ENCODE data around the gene ENOX1. TPM values are rescaled to one million over a fixed set of nuclear protein-coding genes. Genes with fewer than 3 reads are reported as not detected.

ENOX1 gene
- total RNA-seq, 1 experiment from 2014 or later: 0.26 TPM

DNA sequence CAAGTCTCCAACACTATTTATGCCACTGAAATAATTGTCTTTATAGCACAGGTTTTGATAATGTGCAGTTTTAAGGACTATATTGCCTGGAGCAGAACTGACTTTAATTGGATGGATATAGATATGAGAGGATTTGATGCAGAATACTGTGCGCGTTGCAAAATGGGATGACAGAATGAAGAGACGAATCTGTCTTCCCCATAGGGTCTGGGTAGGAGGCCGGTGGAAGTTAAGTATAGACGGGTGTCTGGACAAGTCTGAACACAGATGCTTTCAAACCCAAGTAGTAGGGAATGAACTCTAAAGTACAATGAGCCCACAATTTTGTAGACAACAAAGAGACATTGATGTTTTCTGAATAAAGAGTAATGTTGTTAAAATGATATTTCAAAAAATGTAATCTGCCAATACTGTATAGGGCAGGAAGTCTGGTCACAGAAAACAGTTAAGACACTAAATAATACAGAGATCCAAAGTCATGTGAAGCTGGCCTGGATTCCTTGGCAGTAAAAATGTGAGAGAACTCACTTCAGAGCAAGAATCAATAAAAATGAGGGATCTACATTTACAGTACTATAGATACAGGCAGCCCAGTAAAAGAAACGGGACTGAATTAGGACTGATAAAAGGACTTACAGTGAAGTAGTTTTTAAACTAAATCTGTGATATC, 125.5 kb downstream of the ENOX1 start (continued):
- no peak for TF ChIP-seq ZNF281 (CRISPR knock-in tag; IDR thresholded peaks at IDR 0.05)
- TF ChIP-seq, protein P1, sequence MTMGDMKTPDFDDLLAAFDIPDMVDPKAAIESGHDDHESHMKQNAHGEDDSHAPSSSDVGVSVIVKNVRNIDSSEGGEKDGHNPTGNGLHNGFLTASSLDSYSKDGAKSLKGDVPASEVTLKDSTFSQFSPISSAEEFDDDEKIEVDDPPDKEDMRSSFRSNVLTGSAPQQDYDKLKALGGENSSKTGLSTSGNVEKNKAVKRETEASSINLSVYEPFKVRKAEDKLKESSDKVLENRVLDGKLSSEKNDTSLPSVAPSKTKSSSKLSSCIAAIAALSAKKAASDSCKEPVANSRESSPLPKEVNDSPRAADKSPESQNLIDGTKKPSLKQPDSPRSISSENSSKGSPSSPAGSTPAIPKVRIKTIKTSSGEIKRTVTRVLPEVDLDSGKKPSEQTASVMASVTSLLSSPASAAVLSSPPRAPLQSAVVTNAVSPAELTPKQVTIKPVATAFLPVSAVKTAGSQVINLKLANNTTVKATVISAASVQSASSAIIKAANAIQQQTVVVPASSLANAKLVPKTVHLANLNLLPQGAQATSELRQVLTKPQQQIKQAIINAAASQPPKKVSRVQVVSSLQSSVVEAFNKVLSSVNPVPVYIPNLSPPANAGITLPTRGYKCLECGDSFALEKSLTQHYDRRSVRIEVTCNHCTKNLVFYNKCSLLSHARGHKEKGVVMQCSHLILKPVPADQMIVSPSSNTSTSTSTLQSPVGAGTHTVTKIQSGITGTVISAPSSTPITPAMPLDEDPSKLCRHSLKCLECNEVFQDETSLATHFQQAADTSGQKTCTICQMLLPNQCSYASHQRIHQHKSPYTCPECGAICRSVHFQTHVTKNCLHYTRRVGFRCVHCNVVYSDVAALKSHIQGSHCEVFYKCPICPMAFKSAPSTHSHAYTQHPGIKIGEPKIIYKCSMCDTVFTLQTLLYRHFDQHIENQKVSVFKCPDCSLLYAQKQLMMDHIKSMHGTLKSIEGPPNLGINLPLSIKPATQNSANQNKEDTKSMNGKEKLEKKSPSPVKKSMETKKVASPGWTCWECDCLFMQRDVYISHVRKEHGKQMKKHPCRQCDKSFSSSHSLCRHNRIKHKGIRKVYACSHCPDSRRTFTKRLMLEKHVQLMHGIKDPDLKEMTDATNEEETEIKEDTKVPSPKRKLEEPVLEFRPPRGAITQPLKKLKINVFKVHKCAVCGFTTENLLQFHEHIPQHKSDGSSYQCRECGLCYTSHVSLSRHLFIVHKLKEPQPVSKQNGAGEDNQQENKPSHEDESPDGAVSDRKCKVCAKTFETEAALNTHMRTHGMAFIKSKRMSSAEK (CRISPR knock-in tag; IDR thresholded peaks at IDR 0.05; ENCODE audit: borderline replicate concordance): no peak
- TF ChIP-seq PRRX2 (CRISPR knock-in tag; IDR thresholded peaks at IDR 0.05): no peak
- no peak for TF ChIP-seq NFE2L1 (CRISPR knock-in tag; IDR thresholded peaks at IDR 0.05)
- TF ChIP-seq ATF1 (CRISPR knock-in tag; IDR thresholded peaks at IDR 0.05): no peak
- TF ChIP-seq HMGA2 (CRISPR knock-in tag; IDR thresholded peaks at IDR 0.05): no peak
- TF ChIP-seq ELF4 (CRISPR knock-in tag; IDR thresholded peaks at IDR 0.05; ENCODE audit: low read depth): no peak
- TF ChIP-seq RELA (CRISPR knock-in tag; IDR thresholded peaks at IDR 0.05; ENCODE audit: borderline replicate concordance): no peak
- TF ChIP-seq, protein P2, sequence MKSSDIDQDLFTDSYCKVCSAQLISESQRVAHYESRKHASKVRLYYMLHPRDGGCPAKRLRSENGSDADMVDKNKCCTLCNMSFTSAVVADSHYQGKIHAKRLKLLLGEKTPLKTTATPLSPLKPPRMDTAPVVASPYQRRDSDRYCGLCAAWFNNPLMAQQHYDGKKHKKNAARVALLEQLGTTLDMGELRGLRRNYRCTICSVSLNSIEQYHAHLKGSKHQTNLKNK (CRISPR knock-in tag; IDR thresholded peaks at IDR 0.05): no peak
- TF ChIP-seq JUN (CRISPR knock-in tag; IDR thresholded peaks at IDR 0.05): no peak
- TF ChIP-seq ZSCAN18 (CRISPR knock-in tag; IDR thresholded peaks at IDR 0.05): no peak

- no peaks in the 10 kb centered on the region for H3K27me3 Mint-ChIP-seq (ENCODE audit: low read depth)
- no peak overlapping the region for H3K27ac Mint-ChIP-seq
- CTCF ChIA-PET: no interaction called here
- TF ChIP-seq ATF6 (CRISPR knock-in tag; IDR thresholded peaks at IDR 0.05) (no peak), ATF1 (CRISPR knock-in tag; IDR thresholded peaks at IDR 0.05) (no peak), ESRRA (CRISPR knock-in tag; IDR thresholded peaks at IDR 0.05; ENCODE audit: borderline replicate concordance) (no peak), EMX1 (CRISPR knock-in tag; IDR thresholded peaks at IDR 0.05) (no peak), MLX (CRISPR knock-in tag; IDR thresholded peaks at IDR 0.05) (no peak), E2F5 (CRISPR knock-in tag; IDR thresholded peaks at IDR 0.05) (no peak), ZNF219 (CRISPR knock-in tag; IDR thresholded peaks at IDR 0.05; ENCODE audit: borderline replicate concordance) (no peak), MYBL2 (CRISPR knock-in tag; IDR thresholded peaks at IDR 0.05) (no peak), ZNF121 (CRISPR knock-in tag; IDR thresholded peaks at IDR 0.05) (no peak), TCF7 (CRISPR knock-in tag; IDR thresholded peaks at IDR 0.05; ENCODE audit: low read depth) (no peak), FOXK1 (CRISPR knock-in tag; IDR thresholded peaks at IDR 0.05) (no peak), GTF2I (CRISPR knock-in tag; conservative IDR thresholded peaks at IDR 0.05) (no peak), ZNF317 (CRISPR knock-in tag; IDR thresholded peaks at IDR 0.05; ENCODE audit: borderline replicate concordance, low read depth) (no peak)
- no peaks in the 10 kb centered on the region for H3K4me1 Mint-ChIP-seq
- no peaks in the 10 kb centered on the region for H3K9me3 Mint-ChIP-seq
- DNase-seq (ENCODE audit: low spot score) (no peak), ATAC-seq (no peak)
- H3K4me3 Mint-ChIP-seq: no peak overlapping the region
- POLR2A ChIA-PET: no interaction called here
- H3K36me3 Mint-ChIP-seq: no peaks in the 10 kb centered on the region
Observed at GRCh38 chr13:43657485-43657884, 129.3 kb downstream of the ENOX1 start.
